ENCODE data around the gene GSTM1.

Gene GSTM1

GRCh38 chr1:109712321-109712864 is 24.8 kb downstream of the GSTM1 start:
- Histone ChIP-seq H3K9me3 (replicated peaks in 1 of 11) (peaks cover 27 to 47% (median 33%) of the 10 kb centered on the region in 11 experiments), H3K4me3 (no peak overlapping the region; a peak in 1 of 20 replicates), H3K9ac (no peak overlapping the region), H3K27ac (no peak overlapping the region), H3K4me1 (no peaks in the 10 kb centered on the region), H3K27me3 (peaks cover 9 to 14% (median 13%) of the 10 kb centered on the region in 11 experiments; a peak in 20 of 22 replicates), H3K4me2 (peak overlapping the region in 4 of 11 experiments; percentile 5 to 30 (median 20); a peak in 4 of 22 replicates), H3K36me3 (peaks cover 0 to 12% (median 0%) of the 10 kb centered on the region in 11 experiments; a peak in 2 of 22 replicates), H4K20me1 (no peaks in the 10 kb centered on the region)
- TF ChIP-seq Cebpa-rat (IDR thresholded peaks at IDR 0.05) = no peak

- H3K9ac ChIP-seq = no peak overlapping the region
- no peak for TF ChIP-seq Cebpa-rat (IDR thresholded peaks at IDR 0.05)
- no peak overlapping the region for H3K27ac ChIP-seq
- H3K36me3 ChIP-seq = 0 out of 22 replicates have a peak, but pooled peaks cover 0 to 6% (median 0%) of the 10 kb centered on the region in 11 experiments
- H3K9me3 ChIP-seq (replicated peaks in 1 of 11) = peaks cover 14 to 34% (median 20%) of the 10 kb centered on the region in 11 experiments
- H3K4me1 ChIP-seq = no peaks in the 10 kb centered on the region; a peak in 1 of 20 replicates
- H3K4me2 ChIP-seq = no peak overlapping the region
- no peaks in the 10 kb centered on the region for H4K20me1 ChIP-seq
- no peak overlapping the region for H3K4me3 ChIP-seq
- H3K27me3 ChIP-seq = peaks cover 9 to 14% (median 13%) of the 10 kb centered on the region in 11 experiments; a peak in 20 of 22 replicates
Measured at GRCh38 chr1:109713636-109714035, 26.0 kb downstream of the GSTM1 start.

GRCh38 chr1:109714661-109715372 is 27.2 kb downstream of the GSTM1 start:
- H3K4me3 ChIP-seq = no peak overlapping the region
- H3K9me3 ChIP-seq (replicated peaks in 1 of 11) = peaks cover 2 to 23% (median 8%) of the 10 kb centered on the region in 11 experiments; a peak in 21 of 22 replicates
- no peak overlapping the region for H3K4me2 ChIP-seq
- no peak for TF ChIP-seq Cebpa-rat (IDR thresholded peaks at IDR 0.05)
- H3K27me3 ChIP-seq = peaks cover 9 to 14% (median 13%) of the 10 kb centered on the region in 11 experiments; a peak in 20 of 22 replicates
- H3K27ac ChIP-seq = no peak overlapping the region
- H3K36me3 ChIP-seq = no peaks in the 10 kb centered on the region
- H3K9ac ChIP-seq = no peak overlapping the region
- H4K20me1 ChIP-seq = no peaks in the 10 kb centered on the region
- H3K4me1 ChIP-seq = peaks cover 0 to 12% (median 2%) of the 10 kb centered on the region in 10 experiments; a peak in 8 of 20 replicates

GRCh38 chr1:109716121-109716520 is 28.5 kb downstream of the GSTM1 start:
- peaks cover 9 to 14% (median 13%) of the 10 kb centered on the region in 11 experiments; a peak in 20 of 22 replicates for H3K27me3 ChIP-seq
- H3K4me3 ChIP-seq = no peak overlapping the region
- no peak overlapping the region for H3K27ac ChIP-seq
- peaks cover 0 to 13% (median 2%) of the 10 kb centered on the region in 10 experiments; a peak in 8 of 20 replicates for H3K4me1 ChIP-seq
- no peak for TF ChIP-seq Cebpa-rat (IDR thresholded peaks at IDR 0.05)
- H3K9me3 ChIP-seq (replicated peaks in 1 of 11) = peaks cover 0 to 10% (median 6%) of the 10 kb centered on the region in 11 experiments; a peak in 7 of 22 replicates
- H4K20me1 ChIP-seq = no peaks in the 10 kb centered on the region
- H3K9ac ChIP-seq = no peak overlapping the region
- no peaks in the 10 kb centered on the region for H3K36me3 ChIP-seq
- H3K4me2 ChIP-seq = no peak overlapping the region

GRCh38 chr1:109716570-109717090 is 29.0 kb downstream of the GSTM1 start:
- Histone ChIP-seq H3K4me1 (peaks cover 0 to 13% (median 2%) of the 10 kb centered on the region in 10 experiments; a peak in 8 of 20 replicates), H3K4me3 (no peak overlapping the region), H3K4me2 (no peak overlapping the region), H4K20me1 (no peaks in the 10 kb centered on the region), H3K27me3 (peaks cover 9 to 13% (median 12%) of the 10 kb centered on the region in 11 experiments; a peak in 20 of 22 replicates), H3K27ac (no peak overlapping the region), H3K9me3 (replicated peaks in 1 of 11) (peaks cover 0 to 10% (median 6%) of the 10 kb centered on the region in 11 experiments; a peak in 7 of 22 replicates), H3K36me3 (no peaks in the 10 kb centered on the region), H3K9ac (no peak overlapping the region)
- TF ChIP-seq Cebpa-rat (IDR thresholded peaks at IDR 0.05) = no peak

GRCh38 chr1:109717729-109718128 is 30.1 kb downstream of the GSTM1 start:
- no peak overlapping the region; a peak in 1 of 22 replicates for H3K27ac ChIP-seq
- H3K27me3 ChIP-seq = peaks cover 0 to 2% (median 1%) of the 10 kb centered on the region in 11 experiments; a peak in 9 of 22 replicates
- H4K20me1 ChIP-seq = no peaks in the 10 kb centered on the region
- H3K9me3 ChIP-seq (replicated peaks in 1 of 11) = peaks cover 0 to under 1% (median 0%) of the 10 kb centered on the region in 11 experiments; a peak in 1 of 22 replicates
- H3K4me1 ChIP-seq = peaks cover 0 to 13% (median 2%) of the 10 kb centered on the region in 10 experiments; a peak in 8 of 20 replicates
- no peaks in the 10 kb centered on the region for H3K36me3 ChIP-seq
- no peak overlapping the region for H3K9ac ChIP-seq
- no peak overlapping the region for H3K4me2 ChIP-seq
- no peak overlapping the region for H3K4me3 ChIP-seq
- no peak for TF ChIP-seq Cebpa-rat (IDR thresholded peaks at IDR 0.05)

- Histone ChIP-seq H3K4me2 (no peak overlapping the region), H3K9ac (no peak overlapping the region), H4K20me1 (no peaks in the 10 kb centered on the region), H3K4me3 (no peak overlapping the region), H3K4me1 (peaks cover 0 to 13% (median 2%) of the 10 kb centered on the region in 10 experiments; a peak in 8 of 20 replicates), H3K36me3 (no peaks in the 10 kb centered on the region), H3K27me3 (no peaks in the 10 kb centered on the region), H3K9me3 (replicated peaks in 1 of 11) (no peaks in the 10 kb centered on the region), H3K27ac (peak overlapping the region in 4 of 11 experiments; percentile 9 to 61 (median 24); a peak in 7 of 22 replicates)
- no peak for TF ChIP-seq Cebpa-rat (IDR thresholded peaks at IDR 0.05)
Measured at GRCh38 chr1:109718495-109718894, 30.9 kb downstream of the GSTM1 start.

GRCh38 chr1:109719337-109719837 is 31.8 kb downstream of the GSTM1 start:
- H3K4me2 ChIP-seq = peak overlapping the region in 5 of 11 experiments; percentile 9 to 49 (median 26); a peak in 6 of 22 replicates
- H3K36me3 ChIP-seq = no peaks in the 10 kb centered on the region
- no peak for TF ChIP-seq Cebpa-rat (IDR thresholded peaks at IDR 0.05)
- H3K9ac ChIP-seq = no peak overlapping the region
- H4K20me1 ChIP-seq = no peaks in the 10 kb centered on the region
- H3K27ac ChIP-seq = peak overlapping the region in 2 of 11 experiments; percentile 9 to 61; a peak in 2 of 22 replicates
- H3K9me3 ChIP-seq (replicated peaks in 1 of 11) = no peaks in the 10 kb centered on the region
- no peak overlapping the region for H3K4me3 ChIP-seq
- H3K4me1 ChIP-seq = peaks cover 0 to 13% (median 2%) of the 10 kb centered on the region in 10 experiments; a peak in 8 of 20 replicates
- no peaks in the 10 kb centered on the region for H3K27me3 ChIP-seq
